OCI-M1 (cell line): ENCODE data around the gene ZNF488.

Source experiments
- DNase-seq: peaks from one replicate; lab custom pipeline; 2025; lab: John Stamatoyannopoulos, UW

Gene ZNF488

DNA sequence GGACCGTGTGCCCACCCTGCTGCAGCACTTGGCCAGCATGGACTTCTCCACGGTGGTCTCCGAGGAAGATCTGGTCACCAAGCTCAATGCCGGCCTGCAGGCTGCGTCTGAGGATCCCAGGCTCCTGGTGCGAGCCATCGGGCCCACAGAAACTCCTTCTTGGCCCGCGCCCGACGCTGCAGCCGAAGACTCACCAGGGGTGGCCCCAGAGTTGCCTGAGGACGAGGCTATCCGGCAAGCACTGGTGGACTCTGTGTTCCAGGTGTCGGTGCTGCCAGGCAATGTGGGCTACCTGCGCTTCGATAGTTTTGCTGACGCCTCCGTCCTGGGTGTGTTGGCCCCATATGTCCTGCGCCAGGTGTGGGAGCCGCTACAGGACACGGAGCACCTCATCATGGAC is 34.6 kb downstream of the ZNF488 start:
- DNase-seq: no peak

DNA sequence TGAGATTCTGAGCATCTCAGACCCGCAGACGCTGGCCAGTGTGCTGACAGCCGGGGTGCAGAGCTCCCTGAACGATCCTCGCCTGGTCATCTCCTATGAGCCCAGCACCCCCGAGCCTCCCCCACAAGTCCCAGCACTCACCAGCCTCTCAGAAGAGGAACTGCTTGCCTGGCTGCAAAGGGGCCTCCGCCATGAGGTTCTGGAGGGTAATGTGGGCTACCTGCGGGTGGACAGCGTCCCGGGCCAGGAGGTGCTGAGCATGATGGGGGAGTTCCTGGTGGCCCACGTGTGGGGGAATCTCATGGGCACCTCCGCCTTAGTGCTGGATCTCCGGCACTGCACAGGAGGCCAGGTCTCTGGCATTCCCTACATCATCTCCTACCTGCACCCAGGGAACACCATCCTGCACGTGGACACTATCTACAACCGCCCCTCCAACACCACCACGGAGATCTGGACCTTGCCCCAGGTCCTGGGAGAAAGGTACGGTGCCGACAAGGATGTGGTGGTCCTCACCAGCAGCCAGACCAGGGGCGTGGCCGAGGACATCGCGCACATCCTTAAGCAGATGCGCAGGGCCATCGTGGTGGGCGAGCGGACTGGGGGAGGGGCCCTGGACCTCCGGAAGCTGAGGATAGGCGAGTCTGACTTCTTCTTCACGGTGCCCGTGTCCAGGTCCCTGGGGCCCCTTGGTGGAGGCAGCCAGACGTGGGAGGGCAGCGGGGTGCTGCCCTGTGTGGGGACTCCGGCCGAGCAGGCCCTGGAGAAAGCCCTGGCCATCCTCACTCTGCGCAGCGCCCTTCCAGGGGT is 35.2 kb downstream of the ZNF488 start:
- DNase-seq: no peak

DNA sequence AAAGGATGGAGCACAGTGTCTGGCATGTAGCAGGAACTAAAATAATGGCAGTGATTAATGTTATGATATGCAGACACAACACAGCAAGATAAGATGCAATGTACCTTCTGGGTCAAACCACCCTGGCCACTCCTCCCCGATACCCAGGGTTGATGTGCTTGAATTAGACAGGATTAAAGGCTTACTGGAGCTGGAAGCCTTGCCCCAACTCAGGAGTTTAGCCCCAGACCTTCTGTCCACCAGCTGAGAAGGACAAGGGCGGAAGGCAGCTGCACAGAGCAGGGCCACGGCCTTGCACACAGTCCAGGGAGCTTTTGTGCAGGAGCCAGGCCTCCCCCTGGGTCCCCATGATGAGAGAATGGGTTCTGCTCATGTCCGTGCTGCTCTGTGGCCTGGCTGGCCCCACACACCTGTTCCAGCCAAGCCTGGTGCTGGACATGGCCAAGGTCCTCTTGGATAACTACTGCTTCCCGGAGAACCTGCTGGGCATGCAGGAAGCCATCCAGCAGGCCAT is 35.9 kb downstream of the ZNF488 start, which contains the start of gene RBP3:
TSS of gene RBP3 (plus strand) at position 226 of the 514 bp plus-strand sequence. CDS start at position 348, 122 bp downstream.
- no peak for DNase-seq

- no peak for DNase-seq
These were observed 36.8 kb downstream of the ZNF488 start for GRCh38 chr10:47347303-47347675.

- DNase-seq: no peak
These were observed 37.4 kb downstream of the ZNF488 start for GRCh38 chr10:47346581-47347302.

- DNase-seq: no peak
These were observed 38.9 kb downstream of the ZNF488 start for GRCh38 chr10:47344996-47345870.

DNA sequence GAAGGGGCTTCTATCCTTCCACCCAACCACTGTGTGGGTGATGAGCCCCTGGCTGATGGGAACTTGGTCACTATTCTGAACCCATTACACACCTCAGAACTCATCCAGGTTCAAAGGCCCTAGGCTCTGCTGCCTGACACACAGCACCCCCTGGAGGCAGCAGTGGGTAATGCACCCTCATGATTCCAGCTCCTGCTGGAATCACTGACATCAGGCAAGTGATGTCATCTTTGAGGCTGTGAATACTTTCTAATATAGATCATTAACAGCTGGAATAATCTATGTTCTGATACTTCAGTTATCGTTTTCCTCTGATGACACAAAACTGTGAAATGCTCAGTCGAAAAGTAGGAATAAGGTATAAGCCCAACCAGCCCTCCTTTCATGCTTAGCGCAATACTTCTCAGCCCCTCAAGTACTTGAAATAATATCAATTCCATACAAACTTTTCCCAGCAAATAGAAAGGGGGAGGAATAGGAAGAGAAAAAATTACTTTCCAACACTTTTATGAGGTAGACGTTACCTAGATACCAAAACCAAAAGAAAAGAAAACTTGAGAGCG is 43.4 kb downstream of the ZNF488 start:
- peak; percentile 82 for DNase-seq

DNA sequence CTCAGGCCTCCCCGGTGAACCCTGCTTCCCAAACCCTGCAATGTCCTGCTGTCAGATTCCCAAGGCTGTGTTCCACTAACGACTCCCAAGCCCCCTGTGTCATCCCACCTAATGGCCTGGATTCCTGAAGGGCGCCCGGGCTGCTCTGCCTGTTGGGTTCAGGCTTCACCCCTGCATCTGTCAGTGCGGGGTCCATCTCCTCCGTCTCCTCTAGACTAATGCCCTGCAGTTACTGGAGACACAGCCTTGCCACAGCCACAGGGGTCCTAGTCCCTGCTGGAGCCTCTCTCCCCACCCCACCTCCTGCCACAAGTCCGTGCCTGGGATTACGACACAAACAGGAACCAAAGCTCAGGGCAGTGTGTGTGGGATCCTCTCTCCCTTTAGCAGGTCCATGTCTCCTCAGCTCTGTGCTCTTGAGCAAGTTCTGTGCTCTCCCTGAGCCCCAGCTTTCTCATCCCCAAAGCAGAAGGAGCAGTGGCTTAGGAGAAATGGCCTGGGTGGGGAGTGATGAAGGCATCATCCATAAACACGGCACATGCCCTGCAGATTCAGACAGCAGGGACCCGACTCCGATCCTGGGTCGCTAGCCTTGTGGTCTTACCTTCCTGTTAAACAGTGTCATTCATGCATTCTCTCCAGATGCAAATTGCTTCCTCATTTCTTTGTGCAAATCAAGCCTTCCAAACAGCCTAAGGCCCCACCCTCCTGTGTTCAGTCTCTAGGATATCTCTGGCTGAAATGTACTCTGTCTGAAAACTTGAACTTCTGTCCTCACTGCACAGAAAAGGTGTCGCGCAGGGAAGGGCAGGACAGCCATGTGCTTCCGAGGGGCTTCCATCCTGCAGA is 44.1 kb downstream of the ZNF488 start:
- DNase-seq: peak; percentile 60

- no peak for DNase-seq
These were observed 44.8 kb downstream of the ZNF488 start for GRCh38 chr10:47339186-47339735.

GRCh38 chr10:47337310-47337709 is 46.8 kb downstream of the ZNF488 start:
- no peak for DNase-seq

- DNase-seq: peak; percentile 94
These were observed 47.5 kb downstream of the ZNF488 start for GRCh38 chr10:47336387-47337134.

DNA sequence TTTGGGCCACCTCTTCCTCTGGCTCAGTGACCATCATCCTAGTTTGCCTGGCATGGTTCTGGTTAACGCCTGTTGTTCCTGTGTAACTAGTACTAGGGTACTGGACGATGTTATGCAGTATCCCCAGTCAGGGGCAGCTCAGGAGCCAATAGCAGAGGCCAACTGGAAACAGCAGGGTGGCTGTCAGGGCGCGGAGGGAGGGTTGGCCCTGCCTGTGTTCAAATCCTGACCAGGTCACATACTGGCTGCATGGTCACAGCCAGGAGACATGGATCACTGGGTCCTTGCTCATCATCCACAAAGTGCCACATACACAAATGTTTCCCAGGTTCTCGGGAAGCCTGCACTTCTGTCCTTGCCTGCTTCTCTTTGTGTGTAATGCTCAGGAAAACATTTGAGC is 48.2 kb downstream of the ZNF488 start:
- no peak for DNase-seq

DNA sequence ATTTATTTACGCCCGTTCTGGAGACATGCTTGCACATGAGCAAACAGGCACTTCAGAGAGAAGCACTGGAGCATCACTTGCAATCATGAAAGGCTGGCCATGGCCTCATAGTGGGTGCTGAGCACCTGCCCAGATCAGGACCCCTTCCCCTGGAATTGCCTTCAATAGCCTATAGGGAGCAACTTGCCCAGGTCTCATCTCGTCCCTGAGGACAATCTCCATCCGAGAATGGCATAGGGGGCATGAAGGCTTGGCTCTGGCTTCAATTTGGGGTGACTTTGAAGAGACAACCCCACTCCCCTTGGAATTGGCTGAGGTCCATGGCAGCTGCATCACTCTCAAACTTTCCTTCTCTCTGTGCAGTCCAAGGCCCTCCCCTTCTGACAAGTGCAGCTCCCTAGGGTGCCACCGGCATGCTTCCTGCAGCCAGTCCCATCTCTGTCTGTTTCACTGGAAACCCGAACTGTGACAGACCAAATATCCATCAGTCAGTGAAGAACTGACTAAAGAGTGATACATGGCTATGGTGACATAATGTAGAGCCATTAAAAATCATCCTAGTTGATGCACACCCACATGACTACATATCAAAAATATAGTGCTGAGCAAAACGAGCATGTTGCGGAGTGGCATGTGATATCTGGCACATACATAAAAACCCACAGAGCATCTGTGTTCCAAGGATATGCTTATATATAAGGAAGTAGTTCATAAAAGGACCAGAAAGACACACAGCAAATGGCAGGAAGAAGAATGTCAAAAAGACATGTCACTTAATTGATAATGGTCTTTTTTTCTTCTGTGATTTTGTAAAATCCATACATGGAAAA is 49.4 kb downstream of the ZNF488 start:
- DNase-seq: peak; percentile 68

DNA sequence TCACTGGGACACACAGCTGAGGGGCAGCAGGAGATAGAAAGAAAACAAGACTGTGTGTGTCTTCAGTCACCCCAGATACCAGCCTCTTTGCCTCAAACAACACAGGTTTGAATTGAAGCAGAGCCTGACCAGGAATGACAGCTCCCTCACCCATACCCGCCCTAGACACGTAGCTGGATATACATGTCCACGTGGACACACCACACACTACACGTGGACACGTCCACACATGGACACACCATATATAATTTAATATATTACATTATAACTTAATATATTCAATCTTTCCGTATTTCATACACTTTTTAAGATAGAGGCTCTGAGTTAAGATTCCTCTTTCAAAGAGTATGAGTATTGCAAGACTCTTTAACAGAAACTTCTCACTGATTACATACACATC is 50.6 kb downstream of the ZNF488 start:
- DNase-seq: no peak

DNA sequence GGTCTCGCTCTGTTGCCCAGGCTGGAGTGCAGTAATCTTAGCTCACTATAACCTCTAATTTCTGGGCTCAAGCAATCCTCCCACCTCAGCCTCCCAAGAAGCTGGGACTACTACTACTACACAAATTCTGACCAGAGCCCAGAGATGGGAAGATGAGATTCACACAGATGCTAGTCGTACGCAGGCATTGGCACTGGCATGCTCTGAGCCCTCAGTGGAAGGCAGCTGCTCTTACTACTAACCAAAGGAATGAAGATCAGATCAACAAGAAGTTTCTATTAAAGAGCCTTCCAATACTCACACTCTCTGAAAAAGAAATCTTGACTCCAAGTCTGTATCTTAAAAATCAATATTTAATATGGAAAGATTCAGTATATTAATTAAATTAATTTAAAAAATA is 51.1 kb downstream of the ZNF488 start:
- no peak for DNase-seq

DNA sequence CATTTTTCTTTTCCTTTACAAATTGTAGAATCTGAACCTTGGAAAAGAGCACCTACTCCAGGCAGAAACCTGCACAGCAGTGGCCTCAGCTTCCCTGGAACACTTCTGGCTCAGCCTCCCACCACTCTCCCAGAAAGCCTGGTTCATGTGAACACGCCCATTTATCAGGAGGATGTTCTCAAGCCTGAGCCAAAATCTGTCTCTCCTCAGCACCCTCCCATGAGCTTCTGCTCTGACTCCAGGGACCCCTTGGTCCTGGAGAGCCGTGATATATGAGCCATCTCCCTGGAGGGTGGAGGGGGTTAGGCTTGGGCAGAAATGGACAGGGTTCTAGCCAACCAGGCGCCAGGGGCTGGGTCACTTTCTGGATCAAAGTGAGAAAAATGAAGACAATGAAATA is 51.7 kb downstream of the ZNF488 start:
- DNase-seq: no peak

DNA sequence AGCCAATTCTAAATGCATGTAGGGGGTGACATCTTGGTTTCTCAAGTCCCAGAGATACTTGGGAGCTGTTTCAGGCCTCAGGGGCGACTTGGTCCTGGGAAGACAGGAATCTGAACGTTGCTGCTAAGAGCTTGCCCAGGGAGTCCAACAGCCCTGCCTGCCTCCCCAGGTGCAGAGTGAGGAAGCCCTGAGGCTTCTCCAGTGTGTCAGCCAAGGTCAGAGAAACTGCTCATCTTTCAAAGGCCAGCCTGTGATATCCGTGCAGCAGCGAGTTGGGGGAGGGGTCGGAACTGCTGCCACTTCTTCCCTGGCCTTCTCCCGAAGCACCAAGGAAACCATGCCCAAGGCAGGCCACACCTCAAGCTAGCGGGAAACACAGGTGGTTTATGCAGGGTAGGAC is 52.1 kb downstream of the ZNF488 start:
- DNase-seq: no peak

GRCh38 chr10:47331491-47331890 is 52.6 kb downstream of the ZNF488 start:
- no peak for DNase-seq

- no peak for DNase-seq
These were observed 53.3 kb downstream of the ZNF488 start for GRCh38 chr10:47330804-47331203.
